Neural crest cell (in vitro differentiated cells): ENCODE data around the gene COL4A1. TPM values are rescaled to one million over a fixed set of nuclear protein-coding genes. Genes with fewer than 3 reads are reported as not detected.

Experiments
- DNase-seq: peaks from one replicate; pipeline ENCODE4 v3.0.0; 2021; ENCODE audit warnings: low read depth, mixed read lengths, low spot score
- H3K27ac Mint-ChIP-seq: one replicate; pipeline ENCODE4 v1.8.0; 2021; ENCODE audit warnings: mild to moderate bottlenecking, mixed read lengths; ENCODE audit not compliant: unreplicated experiment
- H3K27me3 Mint-ChIP-seq: 2 replicates; pipeline ENCODE4 v1.8.0; 2021; ENCODE audit warnings: low read depth, mild to moderate bottlenecking, mixed read lengths
- H3K36me3 Mint-ChIP-seq: 2 replicates; pipeline ENCODE4 v1.8.0; 2021; ENCODE audit warnings: low read depth, mild to moderate bottlenecking, mixed read lengths
- H3K4me1 Mint-ChIP-seq: 2 replicates; pipeline ENCODE4 v1.8.0; 2021; ENCODE audit warnings: mixed read lengths
- H3K4me3 Mint-ChIP-seq: one replicate; pipeline ENCODE4 v1.8.0; 2021; ENCODE audit warnings: mild to moderate bottlenecking, mixed read lengths
- H3K9me3 Mint-ChIP-seq: 2 replicates; pipeline ENCODE4 v1.8.0; 2021; ENCODE audit warnings: mixed read lengths
- CTCF ChIP-seq: fragments of 200-600 bp; sonication (generic); conservative IDR thresholded peaks from 2 replicates; pipeline ENCODE4 v1.5.0; 2021; ENCODE audit warnings: antibody characterized with exemption, mild to moderate bottlenecking
- total RNA-seq: library from RNA; stranded (reverse); gene quantifications from 2 replicates; pipeline ENCODE4 v1.2.1, GENCODE V29; 2021

Gene COL4A1
- total RNA-seq, 1 donor from 2014 or later = 65.5 TPM

- no peak for DNase-seq
- Mint-ChIP-seq H3K4me3 (no peak overlapping the region), H3K9me3 (no peaks in the 10 kb centered on the region), H3K36me3 (peaks cover 5% of the 10 kb centered on the region), H3K27ac (no peak overlapping the region), H3K4me1 (peaks cover 11% of the 10 kb centered on the region), H3K27me3 (no peaks in the 10 kb centered on the region)
- no peak for TF ChIP-seq CTCF
These were observed 20.7 kb downstream of the COL4A1 start for GRCh38 chr13:110285991-110286832.

GRCh38 chr13:110284779-110285484 lies 22.0 kb downstream of the COL4A1 start:
- H3K9me3 Mint-ChIP-seq = no peaks in the 10 kb centered on the region
- peaks cover 11% of the 10 kb centered on the region for H3K4me1 Mint-ChIP-seq
- peaks cover 5% of the 10 kb centered on the region for H3K36me3 Mint-ChIP-seq
- no peak for DNase-seq
- H3K27ac Mint-ChIP-seq = no peak overlapping the region
- H3K4me3 Mint-ChIP-seq = no peak overlapping the region
- no peaks in the 10 kb centered on the region for H3K27me3 Mint-ChIP-seq
- TF ChIP-seq CTCF = no peak

GRCh38 chr13:110283736-110284517 lies 23.0 kb downstream of the COL4A1 start:
- no peaks in the 10 kb centered on the region for H3K9me3 Mint-ChIP-seq
- H3K4me1 Mint-ChIP-seq = peaks cover 11% of the 10 kb centered on the region
- TF ChIP-seq CTCF = no peak
- H3K27ac Mint-ChIP-seq = no peak overlapping the region
- H3K36me3 Mint-ChIP-seq = peaks cover 3% of the 10 kb centered on the region
- no peak overlapping the region for H3K4me3 Mint-ChIP-seq
- no peaks in the 10 kb centered on the region for H3K27me3 Mint-ChIP-seq
- no peak for DNase-seq

- no peak for TF ChIP-seq CTCF
These were observed 24.6 kb downstream of the COL4A1 start for GRCh38 chr13:110282316-110282841.

GRCh38 chr13:110281736-110282135 lies 25.2 kb downstream of the COL4A1 start:
- Mint-ChIP-seq H3K27ac (no peak overlapping the region), H3K27me3 (no peaks in the 10 kb centered on the region)
- no peak for DNase-seq

More at GRCh38 chr13:110282316-110282841, 24.6 kb downstream of the COL4A1 start:
- Mint-ChIP-seq H3K36me3 (no peaks in the 10 kb centered on the region), H3K9me3 (no peaks in the 10 kb centered on the region), H3K27ac (no peak overlapping the region), H3K4me1 (peaks cover 14% of the 10 kb centered on the region), H3K4me3 (no peak overlapping the region), H3K27me3 (no peaks in the 10 kb centered on the region)
- DNase-seq = no peak

More at GRCh38 chr13:110281736-110282135, 25.2 kb downstream of the COL4A1 start:
- Mint-ChIP-seq H3K4me1 (peaks cover 8% of the 10 kb centered on the region), H3K4me3 (no peak overlapping the region), H3K36me3 (no peaks in the 10 kb centered on the region), H3K9me3 (no peaks in the 10 kb centered on the region)
- TF ChIP-seq CTCF = no peak
